GM23338 (cell line): ENCODE data around the gene FAM13B. TPM values are rescaled to one million over a fixed set of nuclear protein-coding genes. Genes with fewer than 3 reads are reported as not detected.
A peak's percentile ranks its signal among the peaks of the same experiment; 100 is the strongest.

Experiments
- ATAC-seq: fragments of 200-7000 bp; cut with Tn5 transposase; 3 replicates; pipeline ENCODE4 v1.9.1; 2020
- DNase-seq: peaks from one replicate; pipeline ENCODE4 v3.0.0-alpha.2; 2015; ENCODE audit warnings: low spot score
- H2AFZ ChIP-seq: fragments of 200-600 bp; sonication (generic); 2 replicates; pipeline ENCODE4 v1.8.0; 2016; ENCODE audit warnings: antibody characterized with exemption, mild to moderate bottlenecking, moderate library complexity
- H3F3A ChIP-seq: fragments of 200-600 bp; sonication (generic); replicated peaks from 2 replicates; pipeline ENCODE4 v1.8.0; 2017; ENCODE audit warnings: antibody characterized with exemption, mixed run types, low read depth
- H3K27ac ChIP-seq: fragments of 200-600 bp; sonication (generic); 2 replicates; pipeline ENCODE4 v1.6.1; 2016; ENCODE audit warnings: low read depth
- H3K27me3 ChIP-seq: fragments of 200-600 bp; sonication (generic); 2 replicates; pipeline ENCODE4 v1.8.0; 2016; ENCODE audit warnings: mild to moderate bottlenecking, mixed run types, moderate library complexity; ENCODE audit not compliant: insufficient read depth
- H3K36me3 ChIP-seq: fragments of 200-600 bp; sonication (generic); 2 replicates; pipeline ENCODE4 v1.8.0; 2016; ENCODE audit warnings: mild to moderate bottlenecking; ENCODE audit not compliant: insufficient read depth
- H3K4me1 ChIP-seq: fragments of 200-600 bp; sonication (generic); 2 replicates; pipeline ENCODE4 v1.8.0; 2016; ENCODE audit warnings: mild to moderate bottlenecking, moderate library complexity; ENCODE audit not compliant: insufficient read depth
- H3K4me2 ChIP-seq: fragments of 200-600 bp; sonication (generic); 2 replicates; pipeline ENCODE4 v1.7.1; 2017; ENCODE audit warnings: mixed run types
- H3K4me3 ChIP-seq: fragments of 200-600 bp; sonication (generic); 2 replicates; pipeline ENCODE4 v1.6.1; 2016; ENCODE audit warnings: mixed run types
- H3K79me2 ChIP-seq: fragments of 200-600 bp; sonication (generic); replicated peaks from 2 replicates; pipeline ENCODE4 v1.8.0; 2017; ENCODE audit warnings: mild to moderate bottlenecking; ENCODE audit not compliant: insufficient read depth
- H3K9me2 ChIP-seq: fragments of 200-600 bp; sonication (generic); 2 replicates; pipeline ENCODE4 v1.8.0; 2017; ENCODE audit not compliant: insufficient read depth
- H4K20me1 ChIP-seq: fragments of 200-600 bp; sonication (generic); replicated peaks from 2 replicates; pipeline ENCODE4 v1.8.0; 2017; ENCODE audit warnings: mild to moderate bottlenecking; ENCODE audit not compliant: insufficient read depth
- H3K27ac Mint-ChIP-seq: 2 replicates; pipeline ENCODE4 v1.8.0; 2020; ENCODE audit warnings: inconsistent platforms, mild to moderate bottlenecking, moderate library complexity, mixed read lengths
- H3K27me3 Mint-ChIP-seq: 3 replicates; pipeline ENCODE4 v1.8.0; 2022; ENCODE audit warnings: low read depth, mild to moderate bottlenecking, moderate library complexity, mixed read lengths, inconsistent platforms; ENCODE audit not compliant: insufficient read depth, poor library complexity
- H3K36me3 Mint-ChIP-seq: 3 replicates; pipeline ENCODE4 v1.8.0; 2021; ENCODE audit warnings: low read depth, mild to moderate bottlenecking, inconsistent platforms, moderate library complexity, mixed read lengths
- H3K4me1 Mint-ChIP-seq: 3 replicates; pipeline ENCODE4 v1.8.0; 2020; ENCODE audit warnings: mild to moderate bottlenecking, inconsistent platforms, mixed read lengths
- H3K4me3 Mint-ChIP-seq: 3 replicates; pipeline ENCODE4 v1.8.0; 2021; ENCODE audit warnings: moderate library complexity, mild to moderate bottlenecking, inconsistent platforms, mixed read lengths
- H3K9me3 Mint-ChIP-seq: 3 replicates; pipeline ENCODE4 v1.8.0; 2020; ENCODE audit warnings: moderate library complexity, mild to moderate bottlenecking, inconsistent platforms, mixed read lengths
- CREB1 ChIP-seq: fragments of 250-450 bp; sonication (Bioruptor Pico); IDR thresholded peaks from 2 replicates; pipeline ENCODE4 v1.5.0; 2020; ENCODE audit warnings: low read depth, mild to moderate bottlenecking, moderate library complexity
- EZH2 ChIP-seq: fragments of 200-600 bp; sonication (generic); IDR thresholded peaks from one replicate; pipeline ENCODE4 v1.8.0; 2017; ENCODE audit warnings: antibody characterized with exemption, mild to moderate bottlenecking, low read depth; ENCODE audit not compliant: unreplicated experiment
- EZH2phosphoT487 ChIP-seq: fragments of 200-600 bp; sonication (generic); IDR thresholded peaks from one replicate; pipeline ENCODE4 v1.8.1; 2018; ENCODE audit warnings: antibody characterized with exemption; ENCODE audit not compliant: unreplicated experiment
- JUNB ChIP-seq: IDR thresholded peaks from one replicate; pipeline ENCODE4 v1.6.1; 2016; ENCODE audit warnings: antibody characterized with exemption; ENCODE audit not compliant: unreplicated experiment
- POLR2AphosphoS5 ChIP-seq: IDR thresholded peaks from 2 replicates; pipeline ENCODE4 v1.6.1; 2016; ENCODE audit warnings: antibody characterized with exemption, low read depth
- REST ChIP-seq: IDR thresholded peaks from one replicate; pipeline ENCODE4 v1.6.1; 2018; ENCODE audit warnings: antibody characterized with exemption; ENCODE audit not compliant: unreplicated experiment
- STAT1 ChIP-seq: IDR thresholded peaks from one replicate; pipeline ENCODE4 v1.6.1; 2016; ENCODE audit warnings: antibody characterized with exemption; ENCODE audit not compliant: unreplicated experiment
- ZNF114 ChIP-seq: fragments of 250-450 bp; sonication (Bioruptor Pico); IDR thresholded peaks from 2 replicates; pipeline ENCODE4 v1.5.0; 2020; ENCODE audit warnings: mild to moderate bottlenecking, moderate library complexity
- ZNF331 ChIP-seq: fragments of 250-450 bp; sonication (Bioruptor Pico); IDR thresholded peaks from 2 replicates; pipeline ENCODE4 v1.5.0; 2020; ENCODE audit warnings: low read depth, mild to moderate bottlenecking, moderate library complexity
- polyA plus RNA-seq: library from polyadenylated mRNA; unstranded; fragments of >200 nt; fragmentation: Nextera tagmentation; extraction: Ambion mirVana; gene quantifications from 2 replicates; pipeline ENCODE4 v1.2.1, GENCODE V29; 2016
- total RNA-seq: library from RNA; depleted of rRNA; stranded (reverse); fragments of >200 nt; shearing (Covaris generic); gene quantifications from 2 replicates; pipeline ENCODE4 v1.2.3, GENCODE V29; 2014
- TF ChIP-seq, protein P1 (sequence below): IDR thresholded peaks from 2 replicates; pipeline ENCODE4 v1.6.1; 2016; ENCODE audit warnings: antibody characterized with exemption
- TF ChIP-seq, protein P2 (sequence below), 2 experiments: fragments of 200-600 bp in 1 of 2; sonication (generic) in 1 of 2; conservative IDR thresholded peaks; 2 replicates each; pipeline versions ENCODE4 v1.5.1 to v1.6.1; 2016 to 2017; ENCODE audit warnings: antibody characterized with exemption in 2 of 2, low read depth in 2 of 2, mild to moderate bottlenecking in 2 of 2, moderate library complexity in 1 of 2
- TF ChIP-seq, protein P3 (sequence below): fragments of 250-450 bp; sonication (Bioruptor Pico); IDR thresholded peaks from 2 replicates; pipeline ENCODE4 v1.5.0; 2020; ENCODE audit warnings: mild to moderate bottlenecking, moderate library complexity

The FAM13B gene
- total and polyA plus RNA-seq, 2 experiments from 2014 or later: 12.9 to 30.2 TPM

GRCh38 chr5:138024117-138024516 lies 8.8 kb downstream of the FAM13B start:
- 0 out of 2 replicates have a peak overlapping the region, but pooled peaks have one; percentile 8 for H3K27ac ChIP-seq
- H3K27me3 ChIP-seq: no peaks in the 10 kb centered on the region
- H3K4me1 ChIP-seq: peaks cover 6% of the 10 kb centered on the region
- H2AFZ ChIP-seq: no peak overlapping the region
- ATAC-seq (no peak), DNase-seq (no peak)
- no peaks in the 10 kb centered on the region for H3F3A ChIP-seq
- H4K20me1 ChIP-seq: peaks cover 69% of the 10 kb centered on the region
- peaks cover 3% of the 10 kb centered on the region for H3K27me3 Mint-ChIP-seq
- H3K9me2 ChIP-seq: no peaks in the 10 kb centered on the region
- no peak overlapping the region for H3K4me3 Mint-ChIP-seq
- no peak overlapping the region for H3K27ac Mint-ChIP-seq
- no peak overlapping the region for H3K4me3 ChIP-seq
- H3K4me1 Mint-ChIP-seq: peaks cover 36% of the 10 kb centered on the region
- H3K79me2 ChIP-seq: peaks cover 100% of the 10 kb centered on the region
- no peaks in the 10 kb centered on the region for H3K9me3 Mint-ChIP-seq
- H3K4me2 ChIP-seq: no peak overlapping the region
- peaks cover 13% of the 10 kb centered on the region; the same call in 2 of the 3 replicates for H3K36me3 Mint-ChIP-seq
- H3K36me3 ChIP-seq: peaks cover 1% of the 10 kb centered on the region
- TF ChIP-seq ZNF331 (no peak), REST (no peak), JUNB (no peak), CREB1 (CRISPR knock-in tag) (no peak), ZNF114 (CRISPR knock-in tag) (no peak), STAT1 (no peak), EZH2 (no peak), POLR2AphosphoS5 (no peak), EZH2phosphoT487 (no peak)
- TF ChIP-seq, protein P1, sequence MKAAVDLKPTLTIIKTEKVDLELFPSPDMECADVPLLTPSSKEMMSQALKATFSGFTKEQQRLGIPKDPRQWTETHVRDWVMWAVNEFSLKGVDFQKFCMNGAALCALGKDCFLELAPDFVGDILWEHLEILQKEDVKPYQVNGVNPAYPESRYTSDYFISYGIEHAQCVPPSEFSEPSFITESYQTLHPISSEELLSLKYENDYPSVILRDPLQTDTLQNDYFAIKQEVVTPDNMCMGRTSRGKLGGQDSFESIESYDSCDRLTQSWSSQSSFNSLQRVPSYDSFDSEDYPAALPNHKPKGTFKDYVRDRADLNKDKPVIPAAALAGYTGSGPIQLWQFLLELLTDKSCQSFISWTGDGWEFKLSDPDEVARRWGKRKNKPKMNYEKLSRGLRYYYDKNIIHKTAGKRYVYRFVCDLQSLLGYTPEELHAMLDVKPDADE: no peak
- TF ChIP-seq, protein P2, sequence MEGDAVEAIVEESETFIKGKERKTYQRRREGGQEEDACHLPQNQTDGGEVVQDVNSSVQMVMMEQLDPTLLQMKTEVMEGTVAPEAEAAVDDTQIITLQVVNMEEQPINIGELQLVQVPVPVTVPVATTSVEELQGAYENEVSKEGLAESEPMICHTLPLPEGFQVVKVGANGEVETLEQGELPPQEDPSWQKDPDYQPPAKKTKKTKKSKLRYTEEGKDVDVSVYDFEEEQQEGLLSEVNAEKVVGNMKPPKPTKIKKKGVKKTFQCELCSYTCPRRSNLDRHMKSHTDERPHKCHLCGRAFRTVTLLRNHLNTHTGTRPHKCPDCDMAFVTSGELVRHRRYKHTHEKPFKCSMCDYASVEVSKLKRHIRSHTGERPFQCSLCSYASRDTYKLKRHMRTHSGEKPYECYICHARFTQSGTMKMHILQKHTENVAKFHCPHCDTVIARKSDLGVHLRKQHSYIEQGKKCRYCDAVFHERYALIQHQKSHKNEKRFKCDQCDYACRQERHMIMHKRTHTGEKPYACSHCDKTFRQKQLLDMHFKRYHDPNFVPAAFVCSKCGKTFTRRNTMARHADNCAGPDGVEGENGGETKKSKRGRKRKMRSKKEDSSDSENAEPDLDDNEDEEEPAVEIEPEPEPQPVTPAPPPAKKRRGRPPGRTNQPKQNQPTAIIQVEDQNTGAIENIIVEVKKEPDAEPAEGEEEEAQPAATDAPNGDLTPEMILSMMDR (conservative IDR thresholded peaks at IDR 0.05; ENCODE audit: low read depth in 2 of 2): no peak
- TF ChIP-seq, protein P3, sequence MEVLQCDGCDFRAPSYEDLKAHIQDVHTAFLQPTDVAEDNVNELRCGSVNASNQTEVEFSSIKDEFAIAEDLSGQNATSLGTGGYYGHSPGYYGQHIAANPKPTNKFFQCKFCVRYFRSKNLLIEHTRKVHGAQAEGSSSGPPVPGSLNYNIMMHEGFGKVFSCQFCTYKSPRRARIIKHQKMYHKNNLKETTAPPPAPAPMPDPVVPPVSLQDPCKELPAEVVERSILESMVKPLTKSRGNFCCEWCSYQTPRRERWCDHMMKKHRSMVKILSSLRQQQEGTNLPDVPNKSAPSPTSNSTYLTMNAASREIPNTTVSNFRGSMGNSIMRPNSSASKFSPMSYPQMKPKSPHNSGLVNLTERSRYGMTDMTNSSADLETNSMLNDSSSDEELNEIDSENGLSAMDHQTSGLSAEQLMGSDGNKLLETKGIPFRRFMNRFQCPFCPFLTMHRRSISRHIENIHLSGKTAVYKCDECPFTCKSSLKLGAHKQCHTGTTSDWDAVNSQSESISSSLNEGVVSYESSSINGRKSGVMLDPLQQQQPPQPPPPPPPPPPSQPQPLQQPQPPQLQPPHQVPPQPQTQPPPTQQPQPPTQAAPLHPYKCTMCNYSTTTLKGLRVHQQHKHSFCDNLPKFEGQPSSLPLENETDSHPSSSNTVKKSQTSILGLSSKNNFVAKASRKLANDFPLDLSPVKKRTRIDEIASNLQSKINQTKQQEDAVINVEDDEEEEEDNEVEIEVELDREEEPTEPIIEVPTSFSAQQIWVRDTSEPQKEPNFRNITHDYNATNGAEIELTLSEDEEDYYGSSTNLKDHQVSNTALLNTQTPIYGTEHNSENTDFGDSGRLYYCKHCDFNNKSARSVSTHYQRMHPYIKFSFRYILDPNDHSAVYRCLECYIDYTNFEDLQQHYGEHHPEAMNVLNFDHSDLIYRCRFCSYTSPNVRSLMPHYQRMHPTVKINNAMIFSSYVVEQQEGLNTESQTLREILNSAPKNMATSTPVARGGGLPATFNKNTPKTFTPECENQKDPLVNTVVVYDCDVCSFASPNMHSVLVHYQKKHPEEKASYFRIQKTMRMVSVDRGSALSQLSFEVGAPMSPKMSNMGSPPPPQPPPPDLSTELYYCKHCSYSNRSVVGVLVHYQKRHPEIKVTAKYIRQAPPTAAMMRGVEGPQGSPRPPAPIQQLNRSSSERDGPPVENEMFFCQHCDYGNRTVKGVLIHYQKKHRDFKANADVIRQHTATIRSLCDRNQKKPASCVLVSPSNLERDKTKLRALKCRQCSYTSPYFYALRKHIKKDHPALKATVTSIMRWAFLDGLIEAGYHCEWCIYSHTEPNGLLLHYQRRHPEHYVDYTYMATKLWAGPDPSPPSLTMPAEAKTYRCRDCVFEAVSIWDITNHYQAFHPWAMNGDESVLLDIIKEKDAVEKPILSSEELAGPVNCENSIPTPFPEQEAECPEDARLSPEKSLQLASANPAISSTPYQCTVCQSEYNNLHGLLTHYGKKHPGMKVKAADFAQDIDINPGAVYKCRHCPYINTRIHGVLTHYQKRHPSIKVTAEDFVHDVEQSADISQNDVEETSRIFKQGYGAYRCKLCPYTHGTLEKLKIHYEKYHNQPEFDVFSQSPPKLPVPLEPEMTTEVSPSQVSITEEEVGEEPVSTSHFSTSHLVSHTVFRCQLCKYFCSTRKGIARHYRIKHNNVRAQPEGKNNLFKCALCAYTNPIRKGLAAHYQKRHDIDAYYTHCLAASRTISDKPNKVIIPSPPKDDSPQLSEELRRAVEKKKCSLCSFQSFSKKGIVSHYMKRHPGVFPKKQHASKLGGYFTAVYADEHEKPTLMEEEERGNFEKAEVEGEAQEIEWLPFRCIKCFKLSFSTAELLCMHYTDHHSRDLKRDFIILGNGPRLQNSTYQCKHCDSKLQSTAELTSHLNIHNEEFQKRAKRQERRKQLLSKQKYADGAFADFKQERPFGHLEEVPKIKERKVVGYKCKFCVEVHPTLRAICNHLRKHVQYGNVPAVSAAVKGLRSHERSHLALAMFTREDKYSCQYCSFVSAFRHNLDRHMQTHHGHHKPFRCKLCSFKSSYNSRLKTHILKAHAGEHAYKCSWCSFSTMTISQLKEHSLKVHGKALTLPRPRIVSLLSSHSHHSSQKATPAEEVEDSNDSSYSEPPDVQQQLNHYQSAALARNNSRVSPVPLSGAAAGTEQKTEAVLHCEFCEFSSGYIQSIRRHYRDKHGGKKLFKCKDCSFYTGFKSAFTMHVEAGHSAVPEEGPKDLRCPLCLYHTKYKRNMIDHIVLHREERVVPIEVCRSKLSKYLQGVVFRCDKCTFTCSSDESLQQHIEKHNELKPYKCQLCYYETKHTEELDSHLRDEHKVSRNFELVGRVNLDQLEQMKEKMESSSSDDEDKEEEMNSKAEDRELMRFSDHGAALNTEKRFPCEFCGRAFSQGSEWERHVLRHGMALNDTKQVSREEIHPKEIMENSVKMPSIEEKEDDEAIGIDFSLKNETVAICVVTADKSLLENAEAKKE (CRISPR knock-in tag): no peak
